ENCODE measurements around the gene SNRPA1.

Gene SNRPA1

GRCh38 chr15:101320501-101321052 is 25.5 kb upstream of the SNRPA1 start:
- peak in 1 of 3 donors; percentile 16 for DNase-seq (ENCODE audit: low read depth in 3 of 3, low spot score in 1 of 3)

- no peak for DNase-seq (ENCODE audit: low read depth in 3 of 3, low spot score in 1 of 3)
Measured at GRCh38 chr15:101318839-101319238, 23.8 kb upstream of the SNRPA1 start.

GRCh38 chr15:101318147-101318819 is 23.2 kb upstream of the SNRPA1 start:
- no peak for DNase-seq (ENCODE audit: low read depth in 3 of 3, low spot score in 1 of 3)

GRCh38 chr15:101317336-101317872 is 22.4 kb upstream of the SNRPA1 start:
- DNase-seq (ENCODE audit: low read depth in 3 of 3, low spot score in 1 of 3) = no peak

- DNase-seq (ENCODE audit: low read depth in 3 of 3, low spot score in 1 of 3) = no peak
Measured at GRCh38 chr15:101316529-101316928, 21.5 kb upstream of the SNRPA1 start.

- no peak for DNase-seq (ENCODE audit: low read depth in 3 of 3, low spot score in 1 of 3)
Measured at GRCh38 chr15:101315736-101316135, 20.7 kb upstream of the SNRPA1 start.

GRCh38 chr15:101314336-101315125 is 19.5 kb upstream of the SNRPA1 start:
- DNase-seq (ENCODE audit: low read depth in 3 of 3, low spot score in 1 of 3) = no peak

- no peak for DNase-seq (ENCODE audit: low read depth in 3 of 3, low spot score in 1 of 3)
Measured at GRCh38 chr15:101313041-101313761, 18.2 kb upstream of the SNRPA1 start.

GRCh38 chr15:101310508-101310907 is 15.5 kb upstream of the SNRPA1 start:
- no peak for DNase-seq (ENCODE audit: low read depth in 3 of 3, low spot score in 1 of 3)

GRCh38 chr15:101310161-101310480 is 15.1 kb upstream of the SNRPA1 start:
- no peak for DNase-seq (ENCODE audit: low read depth in 3 of 3, low spot score in 1 of 3)

GRCh38 chr15:101309436-101310160 is 14.6 kb upstream of the SNRPA1 start:
- DNase-seq (ENCODE audit: low read depth in 3 of 3, low spot score in 1 of 3) = no peak

- DNase-seq (ENCODE audit: low read depth in 3 of 3, low spot score in 1 of 3) = no peak
Measured at GRCh38 chr15:101308604-101309435, 13.8 kb upstream of the SNRPA1 start.

- no peak for DNase-seq (ENCODE audit: low read depth in 3 of 3, low spot score in 1 of 3)
Measured at GRCh38 chr15:101307897-101308603, 13.0 kb upstream of the SNRPA1 start.

- no peak for DNase-seq (ENCODE audit: low read depth in 3 of 3, low spot score in 1 of 3)
Measured at GRCh38 chr15:101307048-101307896, 12.2 kb upstream of the SNRPA1 start.

- DNase-seq (ENCODE audit: low read depth in 3 of 3, low spot score in 1 of 3) = no peak
Measured at GRCh38 chr15:101306341-101307047, 11.4 kb upstream of the SNRPA1 start.

GRCh38 chr15:101305820-101306255 is 10.8 kb upstream of the SNRPA1 start:
- no peak for DNase-seq (ENCODE audit: low read depth in 3 of 3, low spot score in 1 of 3)

- DNase-seq (ENCODE audit: low read depth in 3 of 3, low spot score in 1 of 3) = no peak
Measured at GRCh38 chr15:101303408-101303807, 8.4 kb upstream of the SNRPA1 start.
